WTC11 (cell line): ENCODE results near the gene HSD3B7.

Experiments
- CREB1 ChIP-seq: sonication (generic); formaldehyde crosslinking; IDR thresholded peaks from 2 replicates; pipeline ENCODE4 v1.8.0; 2023; ENCODE audit warnings: mild to moderate bottlenecking, missing genetic modification reagents
- CREM ChIP-seq: sonication (generic); formaldehyde crosslinking; IDR thresholded peaks from 2 replicates; pipeline ENCODE4 v1.8.1; 2022; ENCODE audit warnings: mild to moderate bottlenecking, missing genetic modification reagents, moderate library complexity
- CTCF ChIP-seq: fragments of 200-600 bp; IDR thresholded peaks from 2 replicates; pipeline ENCODE4 v1.8.0; 2022; ENCODE audit warnings: antibody characterized with exemption
- E2F4 ChIP-seq: sonication (generic); formaldehyde crosslinking; IDR thresholded peaks from 2 replicates; pipeline ENCODE4 v1.8.1; 2022; ENCODE audit warnings: low read depth, mild to moderate bottlenecking, moderate library complexity, missing genetic modification reagents, borderline replicate concordance
- FOXJ3 ChIP-seq: sonication (generic); formaldehyde crosslinking; IDR thresholded peaks from 2 replicates; pipeline ENCODE4 v1.9.0; 2021; ENCODE audit warnings: missing genetic modification reagents, mild to moderate bottlenecking, borderline replicate concordance
- JUN ChIP-seq: sonication (generic); formaldehyde crosslinking; IDR thresholded peaks from 2 replicates; pipeline ENCODE4 v1.8.0; 2023; ENCODE audit warnings: mild to moderate bottlenecking, missing genetic modification reagents
- MYBL2 ChIP-seq: sonication (generic); formaldehyde crosslinking; IDR thresholded peaks from 2 replicates; pipeline ENCODE4 v1.8.1; 2023; ENCODE audit warnings: mild to moderate bottlenecking, moderate library complexity, missing genetic modification reagents
- NFYB ChIP-seq: sonication (generic); formaldehyde crosslinking; conservative IDR thresholded peaks from 2 replicates; pipeline ENCODE4 v1.8.0; 2022; ENCODE audit warnings: low read depth, missing genetic modification reagents
- NR3C1 ChIP-seq: sonication (generic); formaldehyde crosslinking; conservative IDR thresholded peaks from 2 replicates; pipeline ENCODE4 v1.8.1; 2023; ENCODE audit warnings: low read depth, mild to moderate bottlenecking, missing genetic modification reagents
- SP1 ChIP-seq: sonication (generic); formaldehyde crosslinking; conservative IDR thresholded peaks from 2 replicates; pipeline ENCODE4 v1.8.1; 2022; ENCODE audit warnings: missing genetic modification reagents
- ZNF317 ChIP-seq: sonication (generic); formaldehyde crosslinking; IDR thresholded peaks from 2 replicates; pipeline ENCODE4 v1.8.1; 2023; ENCODE audit warnings: low read depth, mild to moderate bottlenecking, moderate library complexity, missing genetic modification reagents, borderline replicate concordance
- TF ChIP-seq, protein P1 (sequence below): sonication (generic); formaldehyde crosslinking; IDR thresholded peaks from 2 replicates; pipeline ENCODE4 v1.8.0; 2022; ENCODE audit warnings: mild to moderate bottlenecking, missing genetic modification reagents
- TF ChIP-seq, protein P2 (sequence below): sonication (generic); formaldehyde crosslinking; IDR thresholded peaks from 2 replicates; pipeline ENCODE4 v1.8.1; 2023; ENCODE audit warnings: mild to moderate bottlenecking, missing genetic modification reagents, moderate library complexity

DNA sequence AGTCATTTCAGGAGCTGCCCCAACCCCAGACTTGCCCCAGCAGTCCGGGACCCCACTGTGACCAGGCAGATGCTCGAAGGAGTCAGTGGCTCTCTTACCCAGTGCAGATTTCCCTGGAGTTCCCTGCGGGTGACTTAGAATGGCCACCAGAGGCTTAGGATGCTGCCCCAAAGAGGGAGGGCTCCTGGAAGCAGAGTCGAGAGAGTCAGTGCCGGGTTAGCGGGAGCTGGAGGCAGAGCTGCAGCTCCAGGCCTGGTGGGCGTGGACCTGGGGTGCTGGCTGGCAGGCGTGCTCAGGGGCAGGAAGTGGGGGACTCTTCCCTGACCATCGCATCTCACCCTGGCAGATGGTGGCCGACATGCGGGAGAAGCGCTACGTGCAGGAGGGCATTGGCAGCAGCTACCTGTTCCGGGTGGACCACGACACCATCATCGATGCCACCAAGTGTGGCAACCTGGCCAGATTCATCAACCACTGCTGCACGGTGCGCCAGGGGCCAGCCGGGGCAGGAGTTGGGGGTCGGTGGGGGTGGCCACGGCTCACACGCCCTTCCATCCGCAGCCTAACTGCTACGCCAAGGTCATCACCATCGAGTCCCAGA, 1.6 kb upstream of the HSD3B7 start:
- no peak for TF ChIP-seq CTCF
- TF ChIP-seq E2F4 (CRISPR knock-in tag): no peak
- TF ChIP-seq SP1 (CRISPR knock-in tag): no peak
- no peak for TF ChIP-seq CREB1 (CRISPR knock-in tag)
- TF ChIP-seq MYBL2 (CRISPR knock-in tag): no peak
- TF ChIP-seq NR3C1 (CRISPR knock-in tag): no peak
- no peak for TF ChIP-seq CREM (CRISPR knock-in tag)
- TF ChIP-seq, protein P1, sequence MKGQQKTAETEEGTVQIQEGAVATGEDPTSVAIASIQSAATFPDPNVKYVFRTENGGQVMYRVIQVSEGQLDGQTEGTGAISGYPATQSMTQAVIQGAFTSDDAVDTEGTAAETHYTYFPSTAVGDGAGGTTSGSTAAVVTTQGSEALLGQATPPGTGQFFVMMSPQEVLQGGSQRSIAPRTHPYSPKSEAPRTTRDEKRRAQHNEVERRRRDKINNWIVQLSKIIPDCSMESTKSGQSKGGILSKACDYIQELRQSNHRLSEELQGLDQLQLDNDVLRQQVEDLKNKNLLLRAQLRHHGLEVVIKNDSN (CRISPR knock-in tag): no peak
- TF ChIP-seq NFYB (CRISPR knock-in tag): no peak
- TF ChIP-seq JUN: no peak
- TF ChIP-seq, protein P2, sequence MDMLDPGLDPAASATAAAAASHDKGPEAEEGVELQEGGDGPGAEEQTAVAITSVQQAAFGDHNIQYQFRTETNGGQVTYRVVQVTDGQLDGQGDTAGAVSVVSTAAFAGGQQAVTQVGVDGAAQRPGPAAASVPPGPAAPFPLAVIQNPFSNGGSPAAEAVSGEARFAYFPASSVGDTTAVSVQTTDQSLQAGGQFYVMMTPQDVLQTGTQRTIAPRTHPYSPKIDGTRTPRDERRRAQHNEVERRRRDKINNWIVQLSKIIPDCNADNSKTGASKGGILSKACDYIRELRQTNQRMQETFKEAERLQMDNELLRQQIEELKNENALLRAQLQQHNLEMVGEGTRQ (CRISPR knock-in tag): no peak
- no peak for TF ChIP-seq ZNF317 (CRISPR knock-in tag)
- no peak for TF ChIP-seq FOXJ3 (CRISPR knock-in tag)
